Neuronal stem cell (in vitro differentiated cells): ENCODE data around the gene MUSK.
A peak's percentile ranks its signal among the peaks of the same experiment; 100 is the strongest.

Experiments
- DNase-seq: peaks from one replicate; pipeline ENCODE4 v3.0.0-alpha.2; 2013; ENCODE audit warnings: low spot score
- H2AFZ ChIP-seq: one replicate; pipeline ENCODE4 v1.6.1; 2013; ENCODE audit warnings: mild to moderate bottlenecking, low read length, inconsistent platforms
- H2AK5ac ChIP-seq: 2 replicates; pipeline ENCODE4 v1.6.1; 2013; ENCODE audit warnings: low read depth, mild to moderate bottlenecking, inconsistent platforms, low read length, moderate library complexity, mixed read lengths
- H2BK120ac ChIP-seq: 2 replicates; pipeline ENCODE4 v1.6.1; 2013; ENCODE audit warnings: low read depth, mild to moderate bottlenecking, inconsistent platforms, low read length, moderate library complexity, mixed read lengths
- H2BK12ac ChIP-seq: one replicate; pipeline ENCODE4 v1.6.1; 2013; ENCODE audit warnings: low read length, inconsistent platforms
- H2BK15ac ChIP-seq: 2 replicates; pipeline ENCODE4 v1.6.1; 2013; ENCODE audit warnings: mild to moderate bottlenecking, low read length, inconsistent platforms, mixed read lengths
- H2BK5ac ChIP-seq: one replicate; pipeline ENCODE4 v1.6.1; 2013; ENCODE audit warnings: inconsistent platforms, mild to moderate bottlenecking, low read length, moderate library complexity
- H3K14ac ChIP-seq: one replicate; pipeline ENCODE4 v1.6.1; 2013; ENCODE audit warnings: low read length, inconsistent platforms
- H3K18ac ChIP-seq: 2 replicates; pipeline ENCODE4 v1.6.1; 2013; ENCODE audit warnings: low read length, inconsistent platforms
- H3K23ac ChIP-seq: 2 replicates; pipeline ENCODE4 v1.6.1; 2013; ENCODE audit warnings: low read depth, mild to moderate bottlenecking, mixed read lengths, low read length, inconsistent platforms; ENCODE audit not compliant: poor library complexity
- H3K27ac ChIP-seq: replicated peaks from 3 replicates; pipeline ENCODE4 v1.5.1; 2013; ENCODE audit warnings: low read length, inconsistent platforms
- H3K27me3 ChIP-seq, 3 experiments: 2 replicates each; pipeline ENCODE4 v1.6.1; 2013; ENCODE audit warnings: low read length in 3 of 3, mild to moderate bottlenecking in 2 of 3, inconsistent platforms in 1 of 3, low read depth in 1 of 3, mixed read lengths in 1 of 3, moderate library complexity in 1 of 3; ENCODE audit not compliant: control insufficient read depth in 3 of 3, insufficient read depth in 3 of 3
- H3K36me3 ChIP-seq, 2 donors: replicated peaks in 1 of 2; 2 replicates each; pipeline ENCODE4 v1.6.1; 2013; ENCODE audit warnings: low read length in 2 of 2; ENCODE audit not compliant: control insufficient read depth in 2 of 2, insufficient read depth in 2 of 2
- H3K4ac ChIP-seq: 2 replicates; pipeline ENCODE4 v1.6.1; 2013; ENCODE audit warnings: inconsistent platforms, mild to moderate bottlenecking, low read length, moderate library complexity
- H3K4me1 ChIP-seq, 2 donors: 1 replicate in 1 of 2; 2 replicates in 1 of 2; pipeline ENCODE4 v1.6.1; 2013; ENCODE audit warnings: low read length in 2 of 2, low read depth in 1 of 2; ENCODE audit not compliant: control insufficient read depth in 2 of 2, insufficient read depth in 1 of 2
- H3K4me2 ChIP-seq: one replicate; pipeline ENCODE4 v1.6.1; 2013; ENCODE audit warnings: mild to moderate bottlenecking, low read length, inconsistent platforms; ENCODE audit not compliant: insufficient read depth, poor library complexity, severe bottlenecking
- H3K4me3 ChIP-seq, 2 donors: 2 replicates each; pipeline ENCODE4 v1.5.1; 2013; ENCODE audit warnings: low read length in 2 of 2, mild to moderate bottlenecking in 2 of 2, inconsistent platforms in 1 of 2, moderate library complexity in 1 of 2
- H3K79me1 ChIP-seq: one replicate; pipeline ENCODE4 v1.6.1; 2013; ENCODE audit warnings: low read depth, mild to moderate bottlenecking, inconsistent platforms, low read length, moderate library complexity
- H3K9ac ChIP-seq: one replicate; pipeline ENCODE4 v1.6.1; 2013; ENCODE audit warnings: mild to moderate bottlenecking, low read depth, low read length, inconsistent platforms; ENCODE audit not compliant: poor library complexity
- H3K9me3 ChIP-seq, 2 donors: replicated peaks in 1 of 2; 2 replicates each; pipeline versions ENCODE3 to v1.6.1; 2013; ENCODE audit warnings: low read length in 2 of 2, mild to moderate bottlenecking in 2 of 2, inconsistent platforms in 1 of 2, low read depth in 1 of 2, mixed read lengths in 1 of 2, moderate library complexity in 1 of 2; ENCODE audit not compliant: control insufficient read depth in 2 of 2, insufficient read depth in 1 of 2
- H4K8ac ChIP-seq: one replicate; pipeline ENCODE4 v1.6.1; 2013; ENCODE audit warnings: low read depth, mild to moderate bottlenecking, inconsistent platforms, low read length, moderate library complexity
- H4K91ac ChIP-seq: one replicate; pipeline ENCODE4 v1.6.1; 2013; ENCODE audit warnings: low read length, low read depth, mild to moderate bottlenecking, inconsistent platforms; ENCODE audit not compliant: poor library complexity
- WGBS, 2 donors: extraction: QIAGEN DNeasy Blood & Tissue Kit; methylation state at CpG; one replicate each; pipeline ENCODE4 v1.1.7; 2013; ENCODE audit warnings: missing lambda C conversion rate in 2 of 2, mixed read lengths in 1 of 2; ENCODE audit not compliant: insufficient read length in 2 of 2, insufficient replicate concordance in 1 of 2; ENCODE audit errors: extremely low coverage in 2 of 2; 5-methylcytosine and 5-hydroxymethylcytosine counted together

Gene MUSK

GRCh38 chr9:110707419-110707818 lies 38.8 kb downstream of the MUSK start:
- H3K79me1 ChIP-seq = no peaks in the 10 kb centered on the region
- no peak overlapping the region for H2BK5ac ChIP-seq
- no peak overlapping the region for H3K4me3 ChIP-seq
- H3K23ac ChIP-seq = no peak overlapping the region
- no peak for DNase-seq
- no peak overlapping the region for H4K8ac ChIP-seq
- no peak overlapping the region for H3K18ac ChIP-seq
- H3K36me3 ChIP-seq = no peaks in the 10 kb centered on the region
- no peak overlapping the region for H3K9ac ChIP-seq
- H2BK120ac ChIP-seq = no peak overlapping the region
- no peak overlapping the region for H3K4ac ChIP-seq
- H2BK12ac ChIP-seq = no peak overlapping the region
- H2AK5ac ChIP-seq = no peak overlapping the region
- no peak overlapping the region for H3K14ac ChIP-seq
- no peaks in the 10 kb centered on the region for H3K27me3 ChIP-seq
- H3K27ac ChIP-seq = no peak overlapping the region
- H2AFZ ChIP-seq = peak overlapping the region; percentile 63
- H3K4me1 ChIP-seq = peaks cover 0 to 2% of the 10 kb centered on the region in 2 donors
- no peak overlapping the region for H2BK15ac ChIP-seq
- H3K4me2 ChIP-seq = no peak overlapping the region
- no peaks in the 10 kb centered on the region for H3K9me3 ChIP-seq
- H4K91ac ChIP-seq = no peak overlapping the region

DNA sequence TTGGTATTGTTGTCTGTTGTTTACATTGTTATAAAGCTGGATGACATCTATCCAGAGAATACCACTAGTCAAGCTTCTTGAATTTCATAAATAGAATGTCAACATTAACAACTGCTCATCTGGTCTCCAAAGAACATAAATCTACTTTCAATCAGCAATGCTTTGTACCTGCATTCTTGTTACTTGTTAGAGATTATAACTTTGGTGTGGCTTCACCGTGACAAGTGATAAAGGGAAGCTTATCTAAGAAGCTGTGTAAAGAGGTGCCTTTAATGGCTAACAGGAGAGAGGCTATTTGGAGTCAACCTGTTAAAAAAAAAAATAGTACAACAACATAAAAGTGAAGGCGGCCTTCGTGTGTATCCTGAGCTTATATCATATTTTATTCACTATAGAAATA lies 41.8 kb downstream of the MUSK start:
- Histone ChIP-seq H3K27me3 (no peaks in the 10 kb centered on the region), H4K91ac (no peak overlapping the region), H2AK5ac (no peak overlapping the region), H2BK15ac (no peak overlapping the region), H3K4ac (no peak overlapping the region), H3K4me1 (peaks cover 1 to 2% of the 10 kb centered on the region in 2 donors), H2BK12ac (no peak overlapping the region), H3K9me3 (no peaks in the 10 kb centered on the region), H2BK5ac (no peak overlapping the region), H3K36me3 (no peaks in the 10 kb centered on the region), H3K4me3 (no peak overlapping the region), H3K27ac (no peak overlapping the region), H3K18ac (no peak overlapping the region), H3K14ac (no peak overlapping the region), H3K79me1 (no peaks in the 10 kb centered on the region), H3K4me2 (no peak overlapping the region), H3K23ac (no peak overlapping the region), H2AFZ (no peak overlapping the region), H2BK120ac (no peak overlapping the region), H3K9ac (no peak overlapping the region), H4K8ac (no peak overlapping the region)
- no peak for DNase-seq
- no CpG with 5 or more reads among the region's 3 CpGs for WGBS, 2 donors

- H3K9ac ChIP-seq = no peak overlapping the region
- no peaks in the 10 kb centered on the region for H3K27me3 ChIP-seq
- H3K4ac ChIP-seq = no peak overlapping the region
- H4K8ac ChIP-seq = no peak overlapping the region
- H2AFZ ChIP-seq = no peak overlapping the region
- no peak overlapping the region for H2BK12ac ChIP-seq
- H2BK5ac ChIP-seq = no peak overlapping the region
- no CpG with 5 or more reads among the region's 1 CpG for WGBS, 2 donors
- H2BK15ac ChIP-seq = no peak overlapping the region
- no peak overlapping the region for H3K4me2 ChIP-seq
- no peak overlapping the region for H3K23ac ChIP-seq
- H4K91ac ChIP-seq = no peak overlapping the region
- no peak overlapping the region for H2AK5ac ChIP-seq
- H3K79me1 ChIP-seq = no peaks in the 10 kb centered on the region
- H3K9me3 ChIP-seq = no peaks in the 10 kb centered on the region
- no peaks in the 10 kb centered on the region for H3K36me3 ChIP-seq
- no peak overlapping the region for H3K18ac ChIP-seq
- no peak for DNase-seq
- no peak overlapping the region for H3K27ac ChIP-seq
- no peak overlapping the region for H3K14ac ChIP-seq
- H3K4me1 ChIP-seq = peaks cover 0 to 1% of the 10 kb centered on the region in 2 donors
- H3K4me3 ChIP-seq = no peak overlapping the region
- no peak overlapping the region for H2BK120ac ChIP-seq
Observed at GRCh38 chr9:110712955-110713354, 44.4 kb downstream of the MUSK start.

DNA sequence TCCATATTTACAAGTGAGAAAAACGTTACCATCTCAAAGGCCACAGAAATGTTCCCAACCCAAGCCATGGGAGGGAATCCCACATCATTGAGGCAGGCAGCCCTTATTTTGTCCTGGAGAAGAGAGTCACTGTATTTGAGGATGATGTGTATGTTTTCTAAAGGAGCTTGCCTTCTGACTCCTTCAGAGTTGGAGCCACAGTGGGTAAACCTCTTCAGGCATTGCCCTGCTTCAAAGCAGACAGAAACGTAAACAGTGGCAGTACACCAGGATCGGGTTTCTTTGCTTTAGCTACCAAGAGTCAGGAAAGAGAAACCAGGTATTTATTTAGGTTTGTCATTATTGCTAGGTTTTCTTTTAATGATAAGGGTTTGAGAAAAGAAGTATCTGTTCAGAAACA lies 45.7 kb downstream of the MUSK start:
- H3K18ac ChIP-seq = no peak overlapping the region
- no peaks in the 10 kb centered on the region for H3K27me3 ChIP-seq
- H3K14ac ChIP-seq = no peak overlapping the region
- no CpG with 5 or more reads among the region's 3 CpGs for WGBS, 2 donors
- peaks cover 0 to 1% of the 10 kb centered on the region in 2 donors for H3K4me1 ChIP-seq
- H3K9me3 ChIP-seq = no peaks in the 10 kb centered on the region
- peak overlapping the region; percentile 60 for H2AFZ ChIP-seq
- no peak overlapping the region for H2BK5ac ChIP-seq
- no peak overlapping the region for H2BK120ac ChIP-seq
- H2BK15ac ChIP-seq = no peak overlapping the region
- H4K91ac ChIP-seq = no peak overlapping the region
- no peak overlapping the region for H3K4me3 ChIP-seq
- no peaks in the 10 kb centered on the region for H3K36me3 ChIP-seq
- H3K23ac ChIP-seq = no peak overlapping the region
- no peak overlapping the region for H2BK12ac ChIP-seq
- no peak overlapping the region for H4K8ac ChIP-seq
- H3K79me1 ChIP-seq = no peaks in the 10 kb centered on the region
- no peak overlapping the region for H3K4ac ChIP-seq
- H3K4me2 ChIP-seq = no peak overlapping the region
- no peak overlapping the region for H3K27ac ChIP-seq
- H3K9ac ChIP-seq = no peak overlapping the region
- no peak overlapping the region for H2AK5ac ChIP-seq
- no peak for DNase-seq
